Measurements from ENCODE around the gene HLA-DMB. TPM values are rescaled to one million over a fixed set of nuclear protein-coding genes. Genes with fewer than 3 reads are reported as not detected.
A peak's percentile ranks its signal among the peaks of the same experiment; 100 is the strongest.

Gene HLA-DMB
- total and polyA plus RNA-seq, 10 of the 15 experiments (the other 5 are each of a cell fraction or from before 2014, with no cell fraction given), result 114 to 173 (median 150) TPM

- no peaks in the 10 kb centered on the region for H3K27me3 ChIP-seq (replicated peaks in 1 of 2; ENCODE audit: control insufficient read depth in 2 of 2, insufficient read depth in 2 of 2, low read length in 1 of 2)
- H3K36me3 ChIP-seq (ENCODE audit: control insufficient read depth in 2 of 2, insufficient read depth in 2 of 2, low read length in 1 of 2), result peaks cover 0 to 4% of the 10 kb centered on the region in 2 experiments; a peak in 2 of 4 replicates
- H3K79me2 ChIP-seq (ENCODE audit: control insufficient read depth, insufficient read depth, low read length), result peaks cover 46% of the 10 kb centered on the region
- FAIRE-seq (peak; percentile 59), ATAC-seq (peak; percentile 94), DNase-seq (ENCODE audit: low read depth, low spot score) (peak; percentile 99)
- H3K9me3 ChIP-seq (replicated peaks; ENCODE audit: control insufficient read depth, insufficient read depth, low read length), result no peaks in the 10 kb centered on the region
- H4K20me1 ChIP-seq (ENCODE audit: control insufficient read depth, insufficient read depth), result no peaks in the 10 kb centered on the region
- H3K9ac ChIP-seq (ENCODE audit: control insufficient read depth, insufficient read depth, low read length), result peak within 1 kb of the TSS; percentile 72
- TSS peak; percentile 90 for BruUV-seq (replicated peaks)
- H3K4me3 ChIP-seq, result peak within 1 kb of the TSS; percentile 98
- POLR2A ChIA-PET, result interaction anchor here (0.6 to 13.5 kb wide), 26 partner anchors 9 to 761 kb away, joined by 3 to 486 read pairs (median 6); partner anchors contain the start of genes BRD2, GPSM3, HLA-DMB and HLA-DOA
- RAD21 ChIA-PET (ENCODE audit: unreplicated experiment), result interaction anchor here (0.5 to 8.3 kb wide), 24 partner anchors 12 to 814 kb away, joined by 3 to 224 read pairs (median 5); partner anchors contain the start of genes BRD2, HLA-DMB, HLA-DOA and HLA-DPB1
- H2AFZ ChIP-seq (ENCODE audit: control insufficient read depth, low read depth, low read length), result peak within 1 kb of the TSS; percentile 35
- intact Hi-C loops (cut with micrococcal nuclease; ENCODE audit: unreplicated experiment) (loop anchor here (1.0 to 2.0 kb wide), 3 partner anchors 18 to 68 kb away; no protein-coding TSS in a partner anchor), in situ Hi-C loops (cut with MboI) (loop anchor here (25.0 kb wide), 2 partner anchors 1391 to 1709 kb away; partner anchors contain the start of gene LTA)
- peak within 1 kb of the TSS; percentile 85 for H3K4me2 ChIP-seq (ENCODE audit: control insufficient read depth, insufficient read depth)
- peak within 1 kb of the TSS; percentile 90 for H3K27ac ChIP-seq (ENCODE audit: control insufficient read depth, insufficient read depth)
- peaks cover 44% of the 10 kb centered on the region for H3K4me1 ChIP-seq (ENCODE audit: control insufficient read depth, insufficient read depth, low read length)
- SMC1A ChIA-PET (ENCODE audit: uncharacterized antibody, unreplicated experiment), result interaction anchor here (0.8 to 11.3 kb wide), 23 partner anchors 15 to 515 kb away, joined by 3 to 354 read pairs (median 5); partner anchors contain the start of genes BRD2, HLA-DMB, HLA-DPB1 and PSMB8
- 14% methylated on average over 10 of the region's 10 CpGs for WGBS (ENCODE audit: insufficient coverage, insufficient replicate concordance, low lambda C conversion rate, missing lambda C conversion rate)
- CTCF ChIA-PET, result interaction anchor here (0.7 to 13.5 kb wide), 37 partner anchors 13 to 824 kb away, joined by 3 to 532 read pairs (median 7); partner anchors contain the start of genes BRD2, HLA-DMB, HLA-DPA1 and PSMB8
- TF ChIP-seq PKNOX1 (IDR thresholded peaks at IDR 0.05) (peak; percentile 73), GATAD2B (conservative IDR thresholded peaks at IDR 0.05; ENCODE audit: low read depth) (0 out of 2 replicates have a peak, but pooled peaks have one; percentile 47), CHD2 (IDR thresholded peaks at IDR 0.05; ENCODE audit: borderline replicate concordance, low read depth, low read length) (peak; percentile 40), BCL11A (IDR thresholded peaks at IDR 0.05; ENCODE audit: low read depth, low read length) (0 out of 2 replicates have a peak, but pooled peaks have one; percentile 21), RFX5 (IDR thresholded peaks at IDR 0.05; ENCODE audit: low read depth, low read length) (peak; percentile 100), IRF4 (IDR thresholded peaks at IDR 0.05; ENCODE audit: low read depth, low read length) (0 out of 2 replicates have a peak, but pooled peaks have one; percentile 10), NBN (IDR thresholded peaks at IDR 0.05) (peak; percentile 95), EP300 (IDR thresholded peaks at IDR 0.05; ENCODE audit: borderline replicate concordance in 1 of 2, control insufficient read depth in 1 of 2, low read depth in 2 of 2, low read length in 2 of 2) (peak; percentile 32 to 67; a peak in 3 of 4 replicates), RAD21 (IDR thresholded peaks at IDR 0.05; ENCODE audit: insufficient read depth, low read depth, low read length) (peak; percentile 46), POU2F2 (IDR thresholded peaks at IDR 0.05; ENCODE audit: borderline replicate concordance, low read depth, low read length) (peak; percentile 93; the same call in 2 of the 3 replicates), POLR2AphosphoS5 (IDR thresholded peaks at IDR 0.05; ENCODE audit: low read length) (peak; percentile 99), PBX3 (IDR thresholded peaks at IDR 0.05; ENCODE audit: insufficient replicate concordance, low read depth, low read length) (peak; percentile 69), IKZF2 (IDR thresholded peaks at IDR 0.05) (peak; percentile 95 to 98), KAT2A (conservative IDR thresholded peaks at IDR 0.05; ENCODE audit: control insufficient read depth, low read depth, low read length) (no peak), ATF7 (IDR thresholded peaks at IDR 0.05; ENCODE audit: low read depth) (peak; percentile 44; the same call in 1 of the 2 replicates), HDAC6 (IDR thresholded peaks at IDR 0.05; ENCODE audit: unreplicated experiment) (peak; percentile 64), NFYB (IDR thresholded peaks at IDR 0.05; ENCODE audit: insufficient read depth, low read depth, low read length) (peak; percentile 89), NR2C2 (IDR thresholded peaks at IDR 0.05; ENCODE audit: borderline replicate concordance, control insufficient read depth, insufficient read length, low read depth) (no peak), EED (IDR thresholded peaks at IDR 0.05; ENCODE audit: low read depth) (peak; percentile 99), SUPT20H (IDR thresholded peaks at IDR 0.05; ENCODE audit: borderline replicate concordance, control insufficient read depth, low read depth, low read length) (no peak)
Measured at GRCh38 chr6:32952817-32953739, 12.2 kb upstream of the HLA-DMB start, which contains the start of gene HLA-DMA. Gene HLA-DMA, minus strand, starts transcription at chr6:32953097. Its CDS starts 61 bp downstream, at chr6:32953036.

Data from GM12878 (cell line).